GM18517 (cell line): ENCODE results near the gene HBQ1.
"Not testable (repeated sequence)": the region's sequence is repeated elsewhere in the genome, so short reads cannot be mapped to it uniquely, and the experiment has no call there.

Experiments
- ATAC-seq: cut with Tn5 transposase; IDR thresholded peaks from one replicate; pipeline ENCODE4 v1.9.1; 2021; ENCODE audit warnings: mild to moderate bottlenecking, moderate library complexity; ENCODE audit not compliant: unreplicated experiment

Gene HBQ1

GRCh38 chr16:180101-180675, at the start of gene HBQ1:
TSS of gene HBQ1 (plus strand) at chr16:180459. CDS start at chr16:180487, 28 bp downstream.
- ATAC-seq: no peak

- no peak for ATAC-seq
These were observed 49.6 kb upstream of the HBQ1 start for GRCh38 chr16:130533-131173.

DNA sequence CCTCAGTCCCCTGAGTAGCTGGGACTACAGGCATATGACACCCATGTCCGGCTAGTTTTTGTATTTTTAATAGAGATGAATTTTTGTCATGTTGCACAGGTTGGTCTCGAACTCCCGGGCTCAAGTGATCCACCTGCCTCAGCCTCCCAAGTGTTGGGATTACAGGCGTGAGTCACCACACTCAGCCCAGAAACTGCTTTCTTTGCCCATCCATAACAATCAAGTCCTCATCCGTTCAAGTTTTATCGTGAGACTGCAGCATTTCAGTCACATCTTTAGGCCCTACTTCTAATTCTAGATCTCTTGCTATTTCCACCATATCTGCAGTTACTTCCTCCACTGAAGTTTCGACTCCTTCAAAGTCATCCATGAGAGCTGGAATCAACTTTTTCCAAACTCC, 48.1 kb upstream of the HBQ1 start:
- ATAC-seq: no peak

GRCh38 chr16:133716-134115, 46.5 kb upstream of the HBQ1 start:
- no peak for ATAC-seq

DNA sequence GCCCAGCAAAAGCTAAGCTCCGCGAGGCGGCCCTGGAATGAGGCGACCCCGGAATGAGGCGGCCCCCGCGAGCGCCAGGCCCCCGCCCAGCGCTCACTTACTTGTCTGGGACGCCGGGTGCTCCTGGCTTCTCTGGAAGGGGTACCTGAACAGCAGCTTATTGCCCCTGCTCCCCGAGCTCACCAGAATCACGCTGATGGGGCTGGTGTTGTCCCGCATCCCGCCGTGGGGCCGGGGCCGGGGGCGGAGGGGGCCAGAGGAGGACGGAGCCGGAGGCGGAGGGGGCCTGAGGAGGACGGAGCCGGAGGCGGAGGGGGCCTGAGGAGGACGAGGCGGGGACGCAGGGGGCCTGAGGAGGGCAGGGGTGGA, 42.2 kb upstream of the HBQ1 start:
- no peak for ATAC-seq

DNA sequence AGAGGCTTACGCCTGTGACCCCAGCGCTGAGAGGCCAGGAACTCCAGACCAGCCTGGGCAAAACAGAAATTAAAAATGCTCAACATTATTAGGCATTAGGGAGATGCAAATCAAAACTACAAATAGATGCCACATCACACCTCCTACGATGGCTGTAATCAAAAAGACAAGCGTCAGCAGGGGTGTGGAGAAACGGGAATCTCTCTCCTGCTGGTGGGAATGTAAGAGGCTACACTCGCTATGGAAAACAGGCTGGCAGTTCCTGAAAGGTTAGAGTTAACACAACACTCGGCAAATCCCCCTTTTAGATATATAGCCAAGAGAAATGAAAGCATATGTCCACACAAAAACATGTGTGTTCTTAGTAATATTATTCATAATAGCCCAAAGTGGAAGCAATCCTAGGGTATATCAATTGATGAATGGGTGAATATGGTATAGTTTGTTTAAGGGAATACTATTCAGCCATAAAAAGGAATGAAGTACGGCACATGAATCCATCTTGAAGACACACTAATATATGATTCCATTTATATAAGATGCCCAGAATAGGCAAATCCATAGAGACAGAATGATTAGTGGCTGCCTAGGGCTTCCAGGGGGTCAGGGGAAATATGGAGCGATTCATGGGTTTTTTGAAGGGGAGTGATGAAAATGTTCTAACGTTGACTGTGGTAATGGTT, 39.9 kb upstream of the HBQ1 start:
- ATAC-seq: no peak

- ATAC-seq: no peak
These were observed 37.8 kb upstream of the HBQ1 start for GRCh38 chr16:142405-142967.

GRCh38 chr16:143047-143446, 37.2 kb upstream of the HBQ1 start:
- ATAC-seq: no peak

GRCh38 chr16:143456-143855, 36.8 kb upstream of the HBQ1 start:
- no peak for ATAC-seq

- no peak for ATAC-seq
These were observed 35.4 kb upstream of the HBQ1 start for GRCh38 chr16:144797-145252.

DNA sequence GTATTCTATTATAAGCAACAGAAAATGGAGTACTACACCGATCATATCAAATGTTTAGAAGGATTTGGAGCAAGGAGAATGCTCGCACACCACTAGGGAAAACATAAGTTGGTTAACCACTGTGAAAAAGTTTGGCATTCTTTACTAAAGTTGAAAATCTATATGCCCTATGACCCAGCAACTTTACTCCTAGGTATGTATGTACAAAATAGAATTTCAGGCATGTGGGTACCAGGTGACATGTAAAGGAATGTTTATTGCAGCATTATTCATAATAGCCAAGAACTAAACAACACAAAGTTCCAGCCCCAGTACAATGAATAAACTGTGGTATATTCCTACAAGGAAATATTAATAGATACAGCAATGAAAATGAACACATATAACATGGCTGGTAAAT, 33.6 kb upstream of the HBQ1 start:
- ATAC-seq: no peak

GRCh38 chr16:149024-149660, 31.1 kb upstream of the HBQ1 start:
- no peak for ATAC-seq

- no peak for ATAC-seq
These were observed 27.8 kb upstream of the HBQ1 start, which contains the start of gene HBZ for GRCh38 chr16:152141-153128. TSS of gene HBZ (plus strand) at chr16:152644. CDS start at chr16:152910, 266 bp downstream.

DNA sequence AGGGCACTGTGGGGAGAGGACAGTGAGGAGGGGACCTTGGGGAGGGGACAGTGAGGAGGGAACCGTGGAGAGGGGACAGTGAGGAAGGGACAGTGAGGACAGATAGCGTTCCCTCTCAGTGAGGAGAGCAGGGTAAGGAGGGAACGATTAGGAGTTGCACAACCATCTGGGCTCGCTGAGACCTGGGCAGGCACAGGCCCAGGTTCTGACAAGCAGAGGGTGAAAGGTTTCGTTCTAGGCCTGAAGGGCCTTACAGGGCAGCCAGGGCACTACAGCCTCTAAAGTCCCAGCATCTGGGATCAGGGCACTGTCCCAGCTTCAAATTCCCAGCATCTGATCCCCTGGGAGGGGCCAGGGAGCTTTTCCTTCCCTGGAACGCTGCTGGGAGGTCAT, 27.1 kb upstream of the HBQ1 start:
- not testable (repeated sequence) for ATAC-seq

- ATAC-seq: not testable (repeated sequence)
These were observed 26.6 kb upstream of the HBQ1 start for GRCh38 chr16:153550-154216.

GRCh38 chr16:154217-155030, 25.8 kb upstream of the HBQ1 start:
- no peak for ATAC-seq

DNA sequence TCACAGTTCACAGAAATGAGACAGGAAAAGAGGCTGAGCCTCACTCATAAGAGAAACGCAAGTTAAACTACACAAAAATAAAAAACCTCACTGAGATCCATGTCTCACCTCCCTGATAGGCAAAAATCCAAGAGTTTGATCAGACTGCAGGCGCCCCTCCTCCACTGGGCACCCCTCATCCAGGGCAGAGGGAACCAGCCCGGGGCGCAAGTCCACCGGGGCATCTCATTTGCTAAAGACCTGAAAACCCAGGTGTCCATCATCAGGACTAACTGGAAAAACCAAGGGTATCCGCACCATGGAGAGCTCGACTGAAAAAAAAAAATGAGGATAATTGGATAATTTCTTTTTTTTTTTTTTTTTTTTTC, 25.2 kb upstream of the HBQ1 start:
- ATAC-seq: no peak

DNA sequence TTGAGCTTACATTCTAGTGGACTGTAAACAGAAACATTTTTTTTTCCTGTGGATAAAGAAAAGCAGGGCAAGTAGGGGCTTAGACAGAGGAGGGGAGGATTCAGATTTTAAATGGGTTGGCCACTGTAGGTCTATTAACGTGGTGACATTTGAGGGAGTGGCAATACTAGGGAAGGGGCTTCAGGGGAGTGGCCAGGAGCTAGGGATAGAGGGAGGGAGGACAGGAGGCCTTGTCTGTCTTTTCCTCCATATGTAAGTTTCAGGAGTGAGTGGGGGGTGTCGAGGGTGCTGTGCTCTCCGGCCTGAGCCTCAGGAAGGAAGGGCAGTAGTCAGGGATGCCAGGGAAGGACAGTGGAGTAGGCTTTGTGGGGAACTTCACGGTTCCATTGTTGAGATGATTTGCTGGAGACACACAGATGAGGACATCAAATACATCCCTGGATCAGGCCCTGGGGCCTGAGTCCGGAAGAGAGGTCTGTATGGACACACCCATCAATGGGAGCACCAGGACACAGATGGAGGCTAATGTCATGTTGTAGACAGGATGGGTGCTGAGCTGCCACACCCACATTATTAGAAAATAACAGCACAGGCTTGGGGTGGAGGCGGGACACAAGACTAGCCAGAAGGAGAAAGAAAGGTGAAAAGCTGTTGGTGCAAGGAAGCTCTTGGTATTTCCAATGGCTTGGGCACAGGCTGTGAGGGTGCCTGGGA, 21.0 kb upstream of the HBQ1 start:
- ATAC-seq: no peak
